ENCODE data around the gene NIPBL. TPM values are rescaled to one million over a fixed set of nuclear protein-coding genes. Genes with fewer than 3 reads are reported as not detected.
"Not testable (repeated sequence)": the region's sequence is repeated elsewhere in the genome, so short reads cannot be mapped to it uniquely, and the experiment has no call there.

The NIPBL gene
- total and polyA plus RNA-seq, 2 experiments from 2014 or later, result 18.5 to 35.0 TPM

DNA sequence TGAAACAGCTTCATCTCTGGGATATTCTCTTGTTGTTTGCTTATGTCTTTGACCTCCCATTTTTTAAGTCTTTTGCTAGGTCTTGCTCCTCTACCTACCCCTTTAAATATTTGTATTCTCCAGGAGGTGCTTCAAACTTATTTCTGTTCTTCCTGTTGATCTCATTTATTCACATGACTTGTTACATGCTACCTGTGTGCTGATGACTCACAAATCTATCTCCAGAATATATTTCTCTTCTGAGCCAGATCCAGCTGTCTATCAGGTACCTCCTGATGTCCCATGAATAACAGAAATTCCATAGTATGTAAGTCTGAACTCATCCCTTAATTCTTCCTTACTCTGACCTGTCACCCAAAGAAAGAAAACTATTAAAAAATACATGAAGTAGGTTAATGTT, 11.0 kb downstream of the NIPBL start:
- no peak for TF ChIP-seq EZH2 (IDR thresholded peaks at IDR 0.05; ENCODE audit: borderline replicate concordance)
- no peak for TF ChIP-seq EZH2phosphoT487 (IDR thresholded peaks at IDR 0.05; ENCODE audit: low read depth, severe bottlenecking, unreplicated experiment)
- TF ChIP-seq CTCF (IDR thresholded peaks at IDR 0.05; ENCODE audit: poor library complexity), result no peak
- H4K20me1 ChIP-seq (ENCODE audit: insufficient read depth, poor library complexity, severe bottlenecking), result peaks cover 81% of the 10 kb centered on the region
- no peak overlapping the region for H3K4me2 ChIP-seq
- no peaks in the 10 kb centered on the region for H3K9me2 ChIP-seq (replicated peaks; ENCODE audit: insufficient read depth)
- no peak overlapping the region for H3K4me3 ChIP-seq
- H3K27me3 ChIP-seq, result no peaks in the 10 kb centered on the region
- no peaks in the 10 kb centered on the region for H3K36me3 ChIP-seq (replicated peaks; ENCODE audit: insufficient read depth, low read depth)
- H3K9me3 ChIP-seq (ENCODE audit: low read depth), result no peaks in the 10 kb centered on the region
- no peaks in the 10 kb centered on the region for H3K4me1 ChIP-seq (ENCODE audit: insufficient read depth)
- H2AFZ ChIP-seq, result no peak overlapping the region
- DNase-seq (ENCODE audit: low spot score), result no peak
- peaks cover 97% of the 10 kb centered on the region for H3K79me2 ChIP-seq
- no peak overlapping the region for H3K27ac ChIP-seq

GRCh38 chr5:36888303-36888702, 11.7 kb downstream of the NIPBL start:
- H3K27me3 ChIP-seq, result no peaks in the 10 kb centered on the region
- no peaks in the 10 kb centered on the region for H3K9me3 ChIP-seq (ENCODE audit: low read depth)
- H2AFZ ChIP-seq, result no peak overlapping the region
- no peaks in the 10 kb centered on the region for H3K36me3 ChIP-seq (replicated peaks; ENCODE audit: insufficient read depth, low read depth)
- H3K27ac ChIP-seq, result no peak overlapping the region
- TF ChIP-seq EZH2 (IDR thresholded peaks at IDR 0.05; ENCODE audit: borderline replicate concordance) (no peak), CTCF (IDR thresholded peaks at IDR 0.05; ENCODE audit: poor library complexity) (no peak), EZH2phosphoT487 (IDR thresholded peaks at IDR 0.05; ENCODE audit: low read depth, severe bottlenecking, unreplicated experiment) (no peak)
- DNase-seq (ENCODE audit: low spot score), result no peak
- peaks cover 97% of the 10 kb centered on the region for H3K79me2 ChIP-seq
- no peak overlapping the region for H3K4me2 ChIP-seq
- no peak overlapping the region for H3K4me3 ChIP-seq
- no peaks in the 10 kb centered on the region for H3K4me1 ChIP-seq (ENCODE audit: insufficient read depth)
- H4K20me1 ChIP-seq (ENCODE audit: insufficient read depth, poor library complexity, severe bottlenecking), result peaks cover 77% of the 10 kb centered on the region
- no peaks in the 10 kb centered on the region for H3K9me2 ChIP-seq (replicated peaks; ENCODE audit: insufficient read depth)

DNA sequence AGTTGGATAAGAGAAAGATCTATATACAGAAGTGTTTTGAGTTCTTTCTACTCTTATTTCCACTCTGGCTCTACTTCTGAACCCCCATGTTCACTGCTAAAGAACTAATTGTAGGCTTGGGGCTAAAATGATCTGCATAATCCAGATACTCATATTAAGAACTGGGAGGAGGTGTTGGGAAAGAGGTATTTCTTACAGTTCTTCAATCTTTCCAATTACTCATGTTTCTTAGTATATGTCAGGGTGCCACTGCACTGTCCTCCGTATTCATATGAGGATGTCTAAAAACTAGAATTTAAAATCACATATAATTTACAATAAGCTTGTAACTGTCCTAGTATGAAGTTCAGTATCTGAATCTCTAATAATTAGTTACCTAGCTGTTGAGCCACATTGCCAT, 12.7 kb downstream of the NIPBL start:
- Histone ChIP-seq H3K27me3 (no peaks in the 10 kb centered on the region), H3K36me3 (replicated peaks; ENCODE audit: insufficient read depth, low read depth) (no peaks in the 10 kb centered on the region), H3K79me2 (peaks cover 97% of the 10 kb centered on the region), H3K4me1 (ENCODE audit: insufficient read depth) (no peaks in the 10 kb centered on the region), H3K4me3 (no peak overlapping the region), H3K9me3 (ENCODE audit: low read depth) (no peaks in the 10 kb centered on the region), H4K20me1 (ENCODE audit: insufficient read depth, poor library complexity, severe bottlenecking) (peaks cover 77% of the 10 kb centered on the region), H3K4me2 (no peak overlapping the region), H3K27ac (no peak overlapping the region), H3K9me2 (replicated peaks; ENCODE audit: insufficient read depth) (no peaks in the 10 kb centered on the region), H2AFZ (no peak overlapping the region)
- no peak for TF ChIP-seq CTCF (IDR thresholded peaks at IDR 0.05; ENCODE audit: poor library complexity)
- TF ChIP-seq EZH2 (IDR thresholded peaks at IDR 0.05; ENCODE audit: borderline replicate concordance), result no peak
- TF ChIP-seq EZH2phosphoT487 (IDR thresholded peaks at IDR 0.05; ENCODE audit: low read depth, severe bottlenecking, unreplicated experiment), result no peak
- DNase-seq (ENCODE audit: low spot score), result no peak
- 100% methylated on average over 1 of the region's 1 CpG for WGBS (ENCODE audit: low lambda C conversion rate, missing lambda C conversion rate)

DNA sequence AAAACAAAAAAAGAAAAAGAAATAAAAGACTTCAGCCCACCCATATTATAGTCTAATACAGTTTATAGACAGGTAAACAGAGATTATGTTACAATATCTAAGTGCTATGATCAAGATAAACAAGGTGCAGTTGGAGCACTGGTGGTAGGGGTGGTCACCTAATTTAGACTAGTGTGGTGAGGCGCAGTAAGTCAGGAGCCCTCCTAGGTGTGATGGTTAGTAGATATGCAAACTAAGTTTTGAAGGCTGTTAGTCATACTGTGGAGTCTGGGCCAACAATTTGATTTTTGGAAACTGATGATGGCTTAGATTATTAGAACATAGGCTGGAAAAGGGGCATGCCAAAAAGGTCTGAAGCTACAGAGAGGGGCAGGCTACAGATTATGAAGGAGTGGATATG, 14.7 kb downstream of the NIPBL start:
- Histone ChIP-seq H4K20me1 (ENCODE audit: insufficient read depth, poor library complexity, severe bottlenecking) (peaks cover 85% of the 10 kb centered on the region), H3K4me2 (no peak overlapping the region), H2AFZ (no peak overlapping the region), H3K27ac (no peak overlapping the region), H3K4me1 (ENCODE audit: insufficient read depth) (no peaks in the 10 kb centered on the region), H3K4me3 (no peak overlapping the region), H3K27me3 (no peaks in the 10 kb centered on the region), H3K79me2 (peaks cover 97% of the 10 kb centered on the region), H3K9me2 (replicated peaks; ENCODE audit: insufficient read depth) (no peaks in the 10 kb centered on the region), H3K36me3 (replicated peaks; ENCODE audit: insufficient read depth, low read depth) (no peaks in the 10 kb centered on the region), H3K9me3 (ENCODE audit: low read depth) (no peaks in the 10 kb centered on the region)
- no peak for TF ChIP-seq EZH2phosphoT487 (IDR thresholded peaks at IDR 0.05; ENCODE audit: low read depth, severe bottlenecking, unreplicated experiment)
- TF ChIP-seq EZH2 (IDR thresholded peaks at IDR 0.05; ENCODE audit: borderline replicate concordance), result no peak
- DNase-seq (ENCODE audit: low spot score), result no peak
- 100% methylated on average over 1 of the region's 1 CpG for WGBS (ENCODE audit: low lambda C conversion rate, missing lambda C conversion rate)

DNA sequence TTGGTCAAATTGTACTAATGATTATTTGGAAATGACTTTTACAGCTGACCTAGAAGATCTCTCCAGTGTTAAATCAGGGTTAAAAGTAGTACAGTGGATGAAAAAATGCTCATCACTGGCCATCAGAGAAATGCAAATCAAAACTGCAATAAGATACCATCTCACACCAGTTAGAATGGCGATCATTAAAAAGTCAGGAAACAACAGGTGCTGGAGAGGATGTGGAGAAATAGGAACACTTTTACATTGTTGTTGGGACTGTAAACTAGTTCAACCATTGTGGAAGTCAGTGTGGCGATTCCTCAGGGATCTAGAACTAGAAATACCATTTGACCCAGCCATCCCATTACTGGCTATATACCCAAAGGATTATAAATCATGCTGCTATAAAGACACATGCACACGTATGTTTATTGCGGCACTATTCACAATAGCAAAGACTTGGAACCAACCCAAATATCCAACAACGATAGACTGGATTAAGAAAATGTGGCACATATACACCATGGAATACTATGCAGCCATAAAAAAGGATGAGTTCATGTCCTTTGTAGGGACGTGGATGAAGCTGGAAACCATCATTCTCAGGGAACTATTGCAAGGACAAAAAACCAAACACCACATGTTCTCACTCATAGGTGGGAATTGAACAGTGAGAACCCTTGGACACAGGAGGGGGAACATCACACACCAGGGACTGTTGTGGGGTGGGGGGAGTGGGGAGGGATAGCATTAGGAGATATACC, 15.7 kb downstream of the NIPBL start:
- Histone ChIP-seq H4K20me1 (ENCODE audit: insufficient read depth, poor library complexity, severe bottlenecking) (peaks cover 85% of the 10 kb centered on the region), H3K79me2 (peaks cover 97% of the 10 kb centered on the region)
- DNase-seq (ENCODE audit: low spot score); H3K4me3 ChIP-seq; H3K4me1 ChIP-seq (ENCODE audit: insufficient read depth); H3K9me3 ChIP-seq (ENCODE audit: low read depth); H3K9me2 ChIP-seq (replicated peaks; ENCODE audit: insufficient read depth); H3K27me3 ChIP-seq; H3K4me2 ChIP-seq; H3K27ac ChIP-seq; H3K36me3 ChIP-seq (replicated peaks; ENCODE audit: insufficient read depth, low read depth); H2AFZ ChIP-seq: not testable (repeated sequence)
- WGBS (ENCODE audit: low lambda C conversion rate, missing lambda C conversion rate), result 98% methylated on average over 6 of the region's 6 CpGs

Data from hepatocyte (in vitro differentiated cells).